ENCODE measurements around the gene LPGAT1.

Gene LPGAT1

GRCh38 chr1:211828584-211829342 lies 1.8 kb downstream of the LPGAT1 start:
- DNase-seq (ENCODE audit: low spot score): no peak

- DNase-seq (ENCODE audit: low spot score): no peak
These were observed 3.5 kb downstream of the LPGAT1 start for GRCh38 chr1:211827051-211827450.

GRCh38 chr1:211825980-211826379 lies 4.6 kb downstream of the LPGAT1 start:
- DNase-seq (ENCODE audit: low spot score): no peak

GRCh38 chr1:211822677-211823407 lies 7.7 kb downstream of the LPGAT1 start:
- no peak for DNase-seq (ENCODE audit: low spot score)

GRCh38 chr1:211816586-211816985 lies 14.0 kb downstream of the LPGAT1 start:
- no peak for DNase-seq (ENCODE audit: low spot score)

GRCh38 chr1:211814313-211814712 lies 16.2 kb downstream of the LPGAT1 start:
- DNase-seq (ENCODE audit: low spot score): no peak

- no peak for DNase-seq (ENCODE audit: low spot score)
These were observed 17.0 kb downstream of the LPGAT1 start for GRCh38 chr1:211813590-211813989.

GRCh38 chr1:211812584-211812983 lies 18.0 kb downstream of the LPGAT1 start:
- no peak for DNase-seq (ENCODE audit: low spot score)

- DNase-seq (ENCODE audit: low spot score): no peak
These were observed 18.7 kb downstream of the LPGAT1 start for GRCh38 chr1:211811848-211812247.

GRCh38 chr1:211811126-211811525 lies 19.4 kb downstream of the LPGAT1 start:
- DNase-seq (ENCODE audit: low spot score): no peak

GRCh38 chr1:211808475-211808874 lies 22.1 kb downstream of the LPGAT1 start:
- no peak for DNase-seq (ENCODE audit: low spot score)

GRCh38 chr1:211804915-211805314 lies 25.6 kb downstream of the LPGAT1 start:
- no peak for DNase-seq (ENCODE audit: low spot score)

GRCh38 chr1:211800925-211801607 lies 29.5 kb downstream of the LPGAT1 start:
- no peak for DNase-seq (ENCODE audit: low spot score)

GRCh38 chr1:211797994-211798393 lies 32.6 kb downstream of the LPGAT1 start:
- DNase-seq (ENCODE audit: low spot score): no peak

GRCh38 chr1:211791979-211792378 lies 38.6 kb downstream of the LPGAT1 start:
- no peak for DNase-seq (ENCODE audit: low spot score)

GRCh38 chr1:211789641-211790464 lies 40.7 kb downstream of the LPGAT1 start:
- no peak for DNase-seq (ENCODE audit: low spot score)

- DNase-seq (ENCODE audit: low spot score): no peak
These were observed 41.9 kb downstream of the LPGAT1 start for GRCh38 chr1:211788626-211789025.

GRCh38 chr1:211783897-211784296 lies 46.7 kb downstream of the LPGAT1 start:
- DNase-seq (ENCODE audit: low spot score): no peak

- no peak for DNase-seq (ENCODE audit: low spot score)
These were observed 47.3 kb downstream of the LPGAT1 start for GRCh38 chr1:211783266-211783665.

GRCh38 chr1:211781260-211781659 lies 49.3 kb downstream of the LPGAT1 start:
- DNase-seq (ENCODE audit: low spot score): no peak

GRCh38 chr1:211775170-211775569 lies 55.4 kb downstream of the LPGAT1 start:
- DNase-seq (ENCODE audit: low spot score): no peak

GRCh38 chr1:211764701-211765100 lies 65.9 kb downstream of the LPGAT1 start:
- no peak for DNase-seq (ENCODE audit: low spot score)

Measured in activated CD4-positive, alpha-beta T cell treated with anti-CD3 and anti-CD28 coated beads, Interleukin-2, Interleukin-4, amounts not matched to agents 100 ng/mL and 50 ng/mL, durations not matched to agents 16 hours and 8 hours (primary cell).